Erythroblast (primary cell): ENCODE measurements around the gene JSRP1.

ENCODE experiments used
- GATA1 ChIP-seq: IDR thresholded peaks from 2 replicates; pipeline ENCODE4 v1.6.1; 2011; ENCODE audit warnings: low read depth, mild to moderate bottlenecking, control low read depth, low read length, moderate library complexity
- POLR2A ChIP-seq: IDR thresholded peaks from 2 replicates; pipeline ENCODE4 v1.6.1; 2011; ENCODE audit warnings: mild to moderate bottlenecking, low read length

- TF ChIP-seq POLR2A (no peak), GATA1 (no peak)
These were observed 17.4 kb upstream of the JSRP1 start for GRCh38 chr19:2273356-2274184.
